Measurements from ENCODE around the gene SEC62.

Gene SEC62, protein sequence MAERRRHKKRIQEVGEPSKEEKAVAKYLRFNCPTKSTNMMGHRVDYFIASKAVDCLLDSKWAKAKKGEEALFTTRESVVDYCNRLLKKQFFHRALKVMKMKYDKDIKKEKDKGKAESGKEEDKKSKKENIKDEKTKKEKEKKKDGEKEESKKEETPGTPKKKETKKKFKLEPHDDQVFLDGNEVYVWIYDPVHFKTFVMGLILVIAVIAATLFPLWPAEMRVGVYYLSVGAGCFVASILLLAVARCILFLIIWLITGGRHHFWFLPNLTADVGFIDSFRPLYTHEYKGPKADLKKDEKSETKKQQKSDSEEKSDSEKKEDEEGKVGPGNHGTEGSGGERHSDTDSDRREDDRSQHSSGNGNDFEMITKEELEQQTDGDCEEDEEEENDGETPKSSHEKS

DNA sequence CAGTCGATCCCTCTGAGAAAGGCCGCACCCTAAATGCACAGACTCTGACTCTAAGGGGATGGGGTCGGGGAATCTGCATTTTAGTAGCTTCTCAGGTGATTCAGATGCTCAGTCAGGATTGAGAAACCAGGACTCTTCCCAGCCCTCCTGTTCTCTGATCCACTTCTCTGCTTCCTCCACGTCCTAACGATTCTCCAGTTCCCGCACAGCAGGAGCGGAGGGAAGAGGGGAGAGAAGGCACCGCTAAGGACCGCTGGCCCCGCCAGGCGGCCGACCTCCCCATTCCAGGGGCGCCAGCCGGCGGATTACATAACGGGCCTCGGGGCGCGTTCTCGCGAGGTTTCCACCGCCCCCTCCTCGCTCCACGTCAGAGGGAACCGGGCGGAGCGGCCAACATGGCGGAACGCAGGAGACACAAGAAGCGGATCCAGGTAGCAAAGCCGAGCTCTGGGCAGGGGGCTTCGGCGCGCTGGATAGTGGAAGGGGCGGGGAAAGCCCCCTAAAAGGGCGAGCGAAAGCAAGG, at the start of gene SEC62:
Gene SEC62 (plus strand): TSS at position 380 of the 523 bp plus-strand sequence. CDS start 16 bp downstream, at position 396.
- peak; percentile 80 for DNase-seq

DNA sequence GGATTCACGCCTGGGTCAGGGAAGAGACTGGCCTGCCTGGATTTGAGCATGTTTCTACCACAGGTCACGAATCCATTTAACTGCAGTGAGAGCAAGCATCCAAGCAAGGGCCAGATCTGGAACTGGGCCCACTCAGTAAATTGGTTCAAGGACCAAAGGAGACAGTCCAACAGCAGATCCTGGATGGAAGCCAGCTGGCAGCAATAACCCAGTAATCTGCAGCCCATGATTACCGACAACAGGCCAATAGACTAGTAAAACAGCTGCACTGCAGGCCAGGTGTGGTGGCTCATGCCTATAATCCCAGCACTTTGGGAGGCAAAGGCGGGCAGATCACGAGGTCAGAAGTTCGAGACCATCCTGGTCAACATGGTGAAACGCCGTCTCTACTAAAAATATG, 43.4 kb upstream of the SEC62 start:
- DNase-seq = peak; percentile 75

DNA sequence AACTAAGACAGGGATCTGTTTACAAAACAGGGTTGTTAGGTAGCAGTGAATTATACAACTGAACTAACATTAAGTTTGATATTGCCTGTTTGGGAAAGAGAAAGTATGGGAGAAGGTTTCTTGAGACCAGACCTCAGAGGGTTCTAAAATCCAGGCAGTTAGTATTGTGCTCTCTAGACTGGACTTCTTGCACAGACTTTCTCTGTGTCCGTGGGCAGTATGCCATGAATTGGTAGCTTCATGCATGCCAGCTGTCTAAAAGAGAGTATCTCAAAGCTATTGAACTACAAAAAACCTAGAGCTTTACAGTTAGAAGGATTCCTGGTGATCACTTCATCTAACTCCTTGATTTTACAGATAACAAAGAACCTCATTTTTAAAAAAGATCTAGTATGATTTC, 42.8 kb upstream of the SEC62 start:
- no peak for DNase-seq

DNA sequence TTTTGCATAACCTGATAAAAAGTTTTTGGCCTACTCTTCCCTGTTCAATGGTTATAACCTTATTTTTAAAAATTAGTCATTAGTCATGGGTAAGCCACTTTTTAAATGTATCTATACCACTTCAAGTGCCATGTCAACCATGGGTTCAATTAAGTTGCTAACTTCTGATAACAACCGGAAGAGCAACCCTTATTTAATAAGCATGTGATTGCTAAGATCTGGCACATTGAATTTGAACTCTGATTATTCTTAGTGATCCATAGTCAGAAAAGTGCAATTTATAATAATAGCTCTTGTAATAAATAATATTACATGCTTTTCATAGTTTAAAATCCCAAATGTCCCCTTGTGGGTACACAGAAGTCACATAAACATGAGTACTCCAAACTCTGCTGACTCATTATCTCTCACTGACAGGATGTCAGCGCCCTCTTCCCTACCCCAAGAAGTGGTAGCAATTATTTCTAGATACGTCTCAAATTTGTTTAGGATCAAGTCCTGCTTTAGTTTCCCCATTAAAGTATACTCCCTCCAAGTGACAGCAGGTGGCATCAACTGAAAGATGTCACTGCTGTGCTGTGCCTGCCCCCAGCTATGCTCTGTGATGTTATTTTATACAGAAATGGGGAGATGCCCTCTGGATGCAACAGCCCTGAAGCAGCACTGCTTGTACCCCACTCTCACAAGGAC, 36.6 kb upstream of the SEC62 start:
- no peak for DNase-seq

DNA sequence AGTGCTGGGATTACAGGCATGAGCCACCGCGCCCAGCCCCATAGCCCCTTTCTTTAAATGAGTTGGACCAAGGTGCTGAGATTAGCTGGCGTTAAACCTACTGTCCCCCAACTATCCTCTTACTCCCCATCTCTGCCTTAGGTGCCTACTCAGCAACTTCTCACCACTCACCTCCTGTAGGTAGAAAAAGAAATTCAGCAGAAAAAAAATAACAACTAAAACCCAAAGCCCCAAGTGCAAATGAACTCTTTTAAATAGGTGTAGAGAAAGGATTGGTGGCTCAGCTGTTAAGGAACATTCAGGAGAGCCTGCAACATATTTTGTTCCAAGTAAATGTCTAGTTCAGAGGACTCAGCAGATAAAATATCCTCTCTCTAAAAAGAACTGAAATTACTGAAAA, 35.8 kb upstream of the SEC62 start:
- no peak for DNase-seq

DNA sequence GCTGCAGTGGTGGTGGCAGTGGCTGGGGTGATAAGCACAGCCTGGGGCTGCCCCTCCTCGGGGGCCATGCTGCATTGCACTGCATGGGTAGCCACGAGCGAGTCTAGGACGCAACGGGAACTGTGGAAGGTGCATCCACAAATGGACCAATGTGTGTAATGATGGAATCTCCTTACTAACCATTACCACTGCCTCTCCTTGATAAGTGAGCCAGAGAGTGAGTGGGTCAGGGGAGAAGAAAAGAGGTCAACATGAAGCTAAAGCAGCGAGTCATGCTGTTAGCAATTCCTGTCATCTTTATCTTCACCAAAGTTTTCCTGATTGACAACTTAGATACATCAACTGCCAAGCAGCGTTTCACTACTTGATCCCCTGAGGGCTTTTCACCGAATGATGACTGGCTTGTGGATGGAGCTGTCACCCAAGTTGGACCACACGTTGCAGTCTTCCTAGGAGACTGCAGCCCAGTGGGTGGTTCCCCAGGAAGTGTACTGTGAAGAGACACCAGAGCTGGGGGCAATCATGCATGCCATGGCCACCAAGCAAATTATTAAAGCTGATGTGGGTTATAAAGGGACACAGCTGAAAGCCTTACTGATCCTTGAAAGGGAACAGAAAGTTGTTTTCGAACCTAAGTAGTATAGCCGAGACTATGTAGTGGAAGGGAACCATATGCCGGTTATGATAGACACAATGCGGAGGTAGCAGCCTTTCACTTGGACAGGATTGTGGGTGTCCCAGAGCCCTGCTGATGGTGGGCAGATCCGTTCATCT, 34.7 kb upstream of the SEC62 start:
- DNase-seq = no peak

DNA sequence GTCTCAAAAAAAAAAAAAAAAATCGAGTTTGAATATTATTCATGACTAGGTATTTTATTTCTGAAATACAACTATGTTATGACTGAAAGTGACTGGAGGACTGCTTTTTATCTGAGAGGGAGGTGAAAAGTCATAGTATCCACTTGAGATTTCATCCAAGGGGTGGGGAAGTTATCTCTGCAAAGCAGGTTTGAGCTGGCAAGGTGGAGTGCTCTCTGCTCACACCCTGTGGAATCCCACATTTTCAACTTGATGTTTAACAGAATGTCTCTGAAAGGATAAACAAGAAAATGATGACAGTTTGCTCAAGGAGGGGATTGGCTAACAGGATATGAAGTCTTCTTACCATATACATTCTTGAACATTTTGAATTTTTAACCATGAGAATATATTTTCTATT, 27.3 kb upstream of the SEC62 start:
- DNase-seq = no peak

DNA sequence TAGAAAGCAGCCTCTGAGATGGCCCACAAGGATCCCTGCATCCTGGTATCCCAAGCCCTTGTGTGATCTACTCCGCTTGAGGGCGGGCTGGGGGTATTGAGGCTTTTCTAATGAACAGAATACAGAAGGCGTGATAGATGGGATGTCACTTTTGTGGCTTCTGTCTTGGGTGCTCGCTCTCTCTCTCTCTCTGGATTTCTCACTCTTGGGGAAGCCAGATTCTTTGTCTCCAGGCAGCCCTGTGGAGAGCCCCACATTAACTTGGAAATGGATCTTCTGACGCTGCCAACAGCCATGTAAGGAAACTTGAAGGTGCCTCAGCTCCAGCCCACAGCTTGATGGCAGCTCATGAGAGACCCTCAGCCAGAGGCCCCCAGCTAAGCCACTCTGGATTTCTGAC, 26.9 kb upstream of the SEC62 start:
- DNase-seq = no peak

DNA sequence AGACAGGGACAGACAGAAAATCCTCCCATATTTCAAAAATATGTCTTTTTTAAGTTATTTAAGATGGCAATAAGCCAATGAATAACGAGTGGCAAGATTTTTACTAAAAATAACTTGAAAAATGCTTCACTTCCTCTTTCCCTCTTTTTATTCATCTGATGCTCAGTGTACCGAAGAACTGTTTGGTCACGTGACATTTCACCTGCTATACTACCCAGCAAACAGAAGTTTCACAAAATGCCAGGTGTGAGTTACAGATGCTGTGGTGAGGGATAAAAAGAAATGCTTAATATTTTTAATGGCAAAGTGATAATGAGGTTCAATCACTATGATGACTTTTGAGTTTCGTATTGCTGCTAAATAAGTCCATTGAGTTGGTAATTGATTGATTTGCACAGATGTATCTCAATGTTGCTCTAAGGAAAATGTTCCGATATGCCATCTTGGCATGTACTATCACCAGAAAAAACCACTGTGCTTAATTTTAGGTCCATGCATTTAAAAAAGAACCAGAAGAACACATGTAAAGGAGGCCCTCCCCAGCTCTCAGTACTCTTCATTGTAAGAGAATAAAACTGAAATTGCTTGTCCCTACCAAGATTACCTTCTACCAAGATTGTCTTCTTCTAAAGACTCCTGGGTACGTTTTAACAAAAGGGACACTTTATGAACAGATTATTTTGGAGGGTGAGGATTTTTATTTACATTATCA, 26.0 kb upstream of the SEC62 start:
- no peak for DNase-seq

DNA sequence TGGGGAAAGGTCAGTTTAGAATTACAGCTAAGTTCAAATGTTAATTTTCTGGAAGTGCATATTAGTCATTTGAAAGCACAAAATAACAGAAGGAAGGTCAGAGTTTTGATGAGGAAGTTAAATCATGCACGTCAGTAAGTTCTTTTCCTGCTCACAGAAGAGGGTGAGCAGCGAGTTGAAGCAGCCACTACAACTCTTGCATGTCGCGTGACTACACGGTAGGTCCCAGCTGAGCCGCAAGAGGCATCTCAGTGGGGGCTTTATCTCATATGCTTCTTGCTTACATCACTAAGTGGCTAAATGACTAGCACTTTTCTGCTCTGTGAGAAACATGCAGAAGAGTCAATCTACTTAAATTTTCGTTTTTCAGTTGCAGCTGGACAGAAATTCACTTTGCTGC, 21.3 kb upstream of the SEC62 start:
- DNase-seq = no peak

DNA sequence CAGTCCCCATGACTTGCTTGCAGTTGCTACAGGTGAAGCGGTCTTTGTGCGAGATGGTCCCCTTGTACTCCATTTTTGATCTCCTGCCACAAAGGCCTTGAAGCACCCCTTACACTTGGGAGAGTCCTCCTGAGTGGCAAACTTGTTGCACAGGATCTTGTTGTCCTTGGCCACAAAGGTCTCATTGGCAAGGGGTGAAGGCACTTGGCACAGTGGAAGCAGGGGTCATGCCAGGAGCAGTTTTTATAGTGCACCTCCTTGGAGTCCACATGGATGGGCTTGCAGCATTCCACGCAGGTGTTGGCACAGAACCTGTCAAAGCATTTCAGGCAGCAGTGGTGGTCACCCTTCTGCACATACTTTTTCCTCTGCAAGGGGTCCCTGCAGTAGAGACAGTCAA, 20.3 kb upstream of the SEC62 start:
- no peak for DNase-seq

DNA sequence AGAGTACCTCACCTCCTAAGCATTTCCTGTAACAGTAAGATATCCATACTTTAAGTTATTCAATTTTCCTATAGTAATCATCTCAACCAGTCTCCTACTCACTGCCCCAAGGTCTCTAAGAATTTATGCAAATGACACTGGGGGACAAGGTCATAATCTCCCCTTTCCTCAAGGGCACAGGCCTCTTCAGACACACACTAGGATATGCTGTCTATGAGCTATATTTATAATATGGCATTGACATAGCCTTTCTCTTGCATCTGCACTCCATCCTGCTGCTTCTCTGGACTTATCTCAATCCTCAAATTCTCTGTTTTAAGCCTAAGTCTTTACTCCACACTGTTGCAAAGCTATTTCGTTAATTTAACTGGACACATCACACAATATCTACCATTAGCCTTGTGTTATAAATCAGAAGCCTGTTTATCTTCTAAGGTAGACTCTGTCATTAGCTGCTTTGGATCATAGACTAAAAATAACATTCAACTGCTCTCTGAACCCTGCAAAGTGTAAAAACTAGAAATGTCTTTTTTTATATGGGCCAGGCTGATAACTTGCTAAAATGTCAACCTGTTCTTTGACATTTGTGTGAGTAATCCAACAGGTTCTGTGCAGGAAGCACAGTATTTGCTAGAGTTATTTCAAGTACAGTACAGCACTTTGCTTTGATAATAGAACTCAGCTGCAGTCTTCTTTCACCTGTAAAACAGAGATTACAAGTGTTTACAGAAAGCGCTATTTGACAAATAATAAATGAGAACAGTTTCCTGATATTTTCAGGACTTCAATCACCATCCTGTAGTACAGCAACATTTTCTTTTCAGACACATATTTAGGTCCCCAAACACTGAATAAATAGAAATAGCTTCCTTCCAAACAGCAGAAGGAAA, 17.8 kb upstream of the SEC62 start:
- DNase-seq = no peak

DNA sequence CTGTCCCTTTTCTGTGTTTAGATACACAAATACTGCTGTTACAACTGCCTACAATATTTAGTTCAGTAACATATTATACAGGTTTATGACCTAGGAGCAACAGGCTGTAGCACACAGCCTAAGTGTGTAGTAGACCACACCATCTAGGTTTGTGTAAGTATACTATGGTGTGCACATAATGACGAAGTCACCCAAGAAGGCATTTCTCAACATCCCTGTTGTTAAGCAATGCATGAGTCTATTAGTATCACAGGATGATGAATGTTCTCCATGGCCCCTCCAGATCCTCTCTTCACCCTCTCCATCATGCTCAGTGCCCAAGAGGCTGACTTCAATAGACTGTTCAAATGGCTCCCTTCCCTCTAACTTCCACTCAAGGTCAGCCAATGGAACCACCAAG, 14.6 kb upstream of the SEC62 start:
- no peak for DNase-seq

DNA sequence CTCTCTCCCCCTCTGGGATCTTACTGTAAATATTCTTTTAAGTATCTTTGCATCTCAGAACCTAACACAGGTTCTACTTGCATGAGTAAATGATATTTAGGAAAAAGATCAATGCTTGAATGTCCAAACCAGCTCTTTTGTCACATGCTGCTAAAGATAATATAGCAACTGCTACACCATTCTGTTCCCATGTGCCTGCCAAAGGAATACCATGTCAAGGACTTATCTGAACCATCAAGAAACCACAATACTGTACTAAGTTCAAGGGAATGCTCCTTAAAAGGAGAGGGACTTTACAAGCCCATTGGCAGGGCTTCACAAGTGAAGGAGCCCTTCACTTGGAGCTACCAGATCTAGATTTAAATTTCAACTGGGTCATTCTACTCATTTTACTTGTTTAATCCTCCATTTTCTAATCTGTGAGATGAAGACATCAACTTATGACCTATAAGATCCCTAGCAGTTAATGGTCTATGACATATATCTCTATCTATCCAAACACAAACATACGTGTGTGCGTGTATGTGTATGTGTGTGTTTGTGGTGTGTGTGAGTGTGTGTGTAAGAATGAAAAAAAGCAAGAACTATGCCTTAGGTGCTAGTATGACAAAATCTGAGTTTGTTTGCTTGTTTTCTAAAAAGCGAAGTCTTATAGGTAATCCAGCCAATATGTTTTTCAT, 13.0 kb upstream of the SEC62 start:
- no peak for DNase-seq

DNA sequence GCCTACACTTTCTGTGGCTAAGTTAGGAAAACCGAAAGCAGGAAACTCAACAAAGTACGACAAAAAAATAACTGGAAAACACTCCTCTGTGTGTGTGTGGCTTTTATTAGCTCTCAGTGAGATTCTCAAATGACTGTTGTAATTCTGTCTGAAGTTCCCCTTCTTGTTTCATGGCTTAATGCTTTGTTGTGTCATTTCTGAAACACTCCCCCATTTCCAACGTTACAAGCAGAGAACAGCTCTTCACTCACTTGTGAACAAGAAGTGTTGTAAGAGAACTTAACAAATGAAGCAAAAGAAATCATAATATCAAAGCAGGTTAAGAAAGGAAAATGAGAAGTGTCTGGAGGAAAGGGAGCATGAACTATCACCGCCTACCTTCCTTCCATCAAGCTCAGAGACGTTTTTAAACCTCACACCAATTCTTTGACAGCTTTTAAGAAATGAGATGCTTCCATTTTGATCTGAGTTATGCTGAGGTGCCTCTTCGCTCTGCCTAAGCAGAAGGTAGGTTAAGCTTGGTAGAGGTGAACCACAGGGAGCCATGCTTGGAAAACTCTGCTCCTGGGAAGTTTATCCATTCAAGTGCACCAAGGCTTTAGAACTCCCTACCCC, 12.4 kb upstream of the SEC62 start:
- no peak for DNase-seq

DNA sequence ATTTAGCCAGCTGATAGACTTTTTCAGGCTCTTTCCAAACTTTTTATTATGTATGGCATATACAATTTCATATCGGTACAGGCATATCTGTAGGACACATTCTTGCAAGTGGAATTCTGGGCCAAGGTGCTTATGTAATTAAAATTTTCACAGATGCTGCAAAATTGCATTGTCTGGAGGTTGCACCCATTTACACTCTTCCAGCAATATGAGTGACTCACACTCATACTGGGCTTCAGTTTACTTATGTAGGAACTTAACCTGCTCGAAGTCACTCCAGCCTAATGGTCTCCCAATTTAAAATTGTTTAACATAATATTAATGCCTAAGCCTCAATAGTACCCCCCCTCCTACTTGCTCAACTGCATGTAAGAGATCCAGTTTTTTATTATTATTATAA, 11.2 kb upstream of the SEC62 start:
- no peak for DNase-seq

DNA sequence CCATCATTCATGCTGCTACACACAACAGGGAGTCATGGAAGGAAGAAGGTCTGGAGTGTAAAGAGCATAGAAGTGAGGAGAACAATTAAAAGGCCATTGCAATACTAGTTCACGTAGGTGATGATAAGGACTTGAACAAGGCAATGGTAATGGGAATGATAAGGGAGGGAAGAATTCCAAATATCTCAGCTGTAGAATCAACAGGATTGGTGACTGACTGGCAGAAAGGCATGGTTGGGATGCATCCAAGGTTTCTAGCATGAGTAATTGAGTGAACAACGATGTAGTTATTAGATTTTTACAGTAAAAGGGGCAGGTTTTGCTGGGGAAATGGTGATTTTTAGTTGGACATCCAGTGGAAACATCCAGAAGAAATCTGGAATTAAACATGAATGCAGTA, 2.4 kb upstream of the SEC62 start:
- no peak for DNase-seq

DNA sequence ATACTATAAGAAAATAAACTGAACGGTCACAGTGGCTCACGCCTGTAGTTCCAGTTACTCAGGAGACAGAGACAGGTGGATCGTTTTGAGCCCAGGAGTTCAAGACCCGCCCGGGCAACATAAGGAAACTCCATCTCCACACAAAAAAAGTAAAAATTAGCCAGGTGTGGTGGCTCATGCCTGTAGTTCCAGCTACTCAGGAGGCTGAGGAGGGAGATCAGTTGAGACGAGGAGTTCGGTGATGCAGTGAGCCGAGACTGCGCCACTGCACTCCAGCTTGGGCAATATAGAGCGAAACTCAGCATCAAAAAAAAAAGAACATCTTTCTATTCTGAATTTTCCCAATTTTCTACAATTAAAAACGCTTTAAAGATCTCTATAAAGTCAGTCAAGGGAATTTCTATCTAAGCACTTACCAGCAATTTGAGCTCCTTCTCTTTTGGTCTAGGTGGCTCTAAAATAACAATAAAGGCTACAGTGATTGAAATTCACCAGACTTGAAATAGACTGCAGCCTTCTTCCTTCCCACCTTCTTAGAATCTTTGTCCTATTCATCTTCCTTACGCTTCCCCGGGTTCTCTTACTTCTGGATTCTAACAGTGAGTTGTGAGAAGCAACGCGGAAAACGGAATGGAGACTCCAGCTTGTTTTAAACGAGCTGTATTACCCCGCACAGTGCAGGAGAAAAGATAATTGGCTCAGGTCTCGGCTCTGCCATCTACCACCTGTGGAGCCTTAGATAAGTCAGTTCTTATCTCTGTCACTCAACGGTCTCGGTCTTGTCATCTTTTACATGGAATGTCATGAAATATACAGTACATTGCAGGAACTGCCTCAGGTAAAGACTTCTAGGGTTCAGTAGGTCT, 812 bp upstream of the SEC62 start:
- no peak for DNase-seq

Data from SHP77 treated with DMSO at 0.1 percent for 48 hours (cell line).